Vagina (tissue), 2 donors: ENCODE results near the gene KRTAP10-10. TPM values are rescaled to one million over a fixed set of nuclear protein-coding genes. Genes with fewer than 3 reads are reported as not detected.
"Not testable (repeated sequence)": the region's sequence is repeated elsewhere in the genome, so short reads cannot be mapped to it uniquely, and the experiment has no call there.

Experiments
- DNase-seq, 2 donors: peaks; one replicate each; pipeline ENCODE4 v3.0.0-alpha.2; 2017; ENCODE audit errors: extremely low spot score in 2 of 2
- H3K27ac ChIP-seq: fragments of 200-600 bp; sonication (generic); one replicate; pipeline ENCODE4 v1.5.1; 2019
- H3K27me3 ChIP-seq: fragments of 200-600 bp; sonication (generic); one replicate; pipeline ENCODE4 v1.5.1; 2019
- H3K36me3 ChIP-seq, 2 donors: fragments of 200-600 bp; sonication (generic); one replicate each; pipeline ENCODE4 v1.5.1; 2017 to 2019
- H3K4me1 ChIP-seq: fragments of 200-600 bp; sonication (generic); one replicate; pipeline ENCODE4 v1.5.1; 2019
- H3K4me3 ChIP-seq, 2 donors: fragments of 200-600 bp; sonication (generic); 1 replicate in 1 of 2; 2 replicates in 1 of 2; pipeline ENCODE4 v1.5.1; 2016 to 2019
- H3K9me3 ChIP-seq: fragments of 200-600 bp; sonication (generic); one replicate; pipeline ENCODE4 v1.5.1; 2019
- CTCF ChIP-seq, 3 experiments: fragments of 450-650 bp in 2 of 3; fragments of 200-600 bp in 1 of 3; sonication (generic) in 1 of 3; IDR thresholded peaks; one replicate each; pipeline ENCODE4 v1.5.1; 2017 to 2019; ENCODE audit warnings: antibody characterized with exemption in 3 of 3, mild to moderate bottlenecking in 2 of 3, moderate library complexity in 2 of 3
- POLR2A ChIP-seq, 2 donors: fragments of 450-650 bp; IDR thresholded peaks; one replicate each; pipeline ENCODE4 v1.6.1; 2017; ENCODE audit warnings: antibody characterized with exemption in 2 of 2, mild to moderate bottlenecking in 2 of 2, moderate library complexity in 2 of 2
- POLR2AphosphoS5 ChIP-seq, 2 donors: sonication (generic); formaldehyde crosslinking; IDR thresholded peaks; one replicate each; pipeline ENCODE4 v1.9.0; 2017; ENCODE audit warnings: antibody characterized with exemption in 2 of 2, mild to moderate bottlenecking in 2 of 2, low read depth in 1 of 2; ENCODE audit not compliant: insufficient read depth in 1 of 2
- intact Hi-C: fragments of 100-400 bp; cut with DNase I; formaldehyde crosslinking; loops from one replicate; pipeline ENCODE4 v1.15.1; 2023
- total RNA-seq: library from RNA; depleted of rRNA; stranded (reverse); fragments of >200 nt; gene quantifications from one replicate; pipeline ENCODE4 v1.2.3, GENCODE V29; 2016

KRTAP10-10 gene
- total RNA-seq, 1 donor from 2014 or later, result not detected

DNA sequence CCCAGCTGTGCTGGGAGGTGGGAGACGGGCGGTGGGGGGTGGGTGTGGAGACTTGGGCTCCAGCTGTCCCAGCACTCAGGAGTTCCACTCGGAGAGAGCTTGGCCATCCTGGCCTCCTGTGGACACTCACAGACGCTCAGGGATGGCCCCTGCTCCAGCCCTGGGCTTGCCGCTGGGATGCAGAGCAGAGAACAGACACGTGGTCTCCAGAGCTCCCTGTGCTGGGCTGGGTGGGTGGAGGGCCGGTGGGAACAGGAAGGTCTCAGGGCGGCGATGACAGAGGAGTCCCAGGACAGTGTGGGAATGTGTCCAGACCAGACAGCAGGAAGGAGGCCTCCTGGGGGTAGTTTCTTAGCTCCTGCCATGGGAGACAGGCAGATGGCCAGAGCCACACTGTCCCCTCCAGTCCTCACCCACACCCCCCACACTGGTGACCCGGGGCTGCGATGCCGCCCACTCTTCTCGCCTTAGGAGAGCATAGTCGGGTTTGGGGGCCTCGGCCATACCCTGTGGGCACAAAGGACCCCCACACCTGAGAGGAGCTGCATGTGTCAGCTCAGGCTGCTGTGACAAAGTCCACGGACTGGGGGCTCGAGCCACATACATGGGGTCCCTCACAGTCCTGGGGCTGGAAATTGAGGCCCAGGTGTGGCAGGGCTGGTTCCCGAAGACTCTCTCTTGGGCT, 8.3 kb upstream of the KRTAP10-10 start:
- TF ChIP-seq CTCF (IDR thresholded peaks at IDR 0.05) (no peak), POLR2AphosphoS5 (IDR thresholded peaks at IDR 0.05; ENCODE audit: insufficient read depth in 1 of 2, low read depth in 1 of 2) (no peak), POLR2A (IDR thresholded peaks at IDR 0.05) (no peak)
- Histone ChIP-seq H3K36me3 (no peaks in the 10 kb centered on the region), H3K9me3 (peaks cover 4% of the 10 kb centered on the region), H3K27me3 (no peaks in the 10 kb centered on the region), H3K27ac (no peak overlapping the region), H3K4me1 (no peaks in the 10 kb centered on the region), H3K4me3 (no peak overlapping the region)
- intact Hi-C loops, result no loop called here
- no peak for DNase-seq

DNA sequence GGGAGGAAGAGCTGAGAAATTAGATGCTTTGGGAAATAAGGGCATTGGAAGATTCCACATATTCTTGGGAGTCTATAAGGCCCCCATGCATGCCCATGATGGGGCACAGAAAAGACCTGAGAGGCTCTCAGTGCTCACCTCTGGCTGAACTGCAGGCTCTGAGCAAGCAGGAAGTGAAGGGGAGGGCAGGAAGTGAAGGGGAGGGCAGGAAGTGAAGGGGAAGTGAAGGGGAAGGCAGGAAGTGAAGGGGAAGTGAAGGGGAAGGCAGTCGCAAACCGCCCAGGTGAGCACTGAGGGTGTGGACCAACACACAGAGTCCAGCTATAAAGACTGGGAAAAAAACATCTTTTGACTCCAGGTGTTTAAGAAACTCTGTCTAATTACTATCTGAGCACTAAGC, 6.7 kb upstream of the KRTAP10-10 start:
- no peak for TF ChIP-seq POLR2AphosphoS5 (IDR thresholded peaks at IDR 0.05; ENCODE audit: insufficient read depth in 1 of 2, low read depth in 1 of 2)
- Histone ChIP-seq H3K9me3 (no peaks in the 10 kb centered on the region), H3K4me1 (no peaks in the 10 kb centered on the region)

GRCh38 chr21:44632067-44632466, 5.1 kb upstream of the KRTAP10-10 start:
- TF ChIP-seq CTCF (IDR thresholded peaks at IDR 0.05), result no peak
- TF ChIP-seq POLR2AphosphoS5 (IDR thresholded peaks at IDR 0.05; ENCODE audit: insufficient read depth in 1 of 2, low read depth in 1 of 2), result no peak
- TF ChIP-seq POLR2A (IDR thresholded peaks at IDR 0.05), result no peak
- Histone ChIP-seq H3K27me3 (no peaks in the 10 kb centered on the region), H3K9me3 (no peaks in the 10 kb centered on the region), H3K4me3 (no peak overlapping the region), H3K4me1 (no peaks in the 10 kb centered on the region), H3K27ac (no peak overlapping the region), H3K36me3 (no peaks in the 10 kb centered on the region)
- intact Hi-C loops, result no loop called here
- DNase-seq, result no peak

More for the DNA sequence above, 6.7 kb upstream of the KRTAP10-10 start:
- H3K27me3 ChIP-seq, result no peaks in the 10 kb centered on the region
- no peak for DNase-seq
- no peak overlapping the region for H3K27ac ChIP-seq
- no peak overlapping the region for H3K4me3 ChIP-seq
- H3K36me3 ChIP-seq, result no peaks in the 10 kb centered on the region
- intact Hi-C loops, result no loop called here

- H3K4me1 ChIP-seq, result no peaks in the 10 kb centered on the region
- no peak overlapping the region for H3K27ac ChIP-seq
- H3K36me3 ChIP-seq, result no peaks in the 10 kb centered on the region
- intact Hi-C loops, result no loop called here
- peak; percentile 71 to 79 for DNase-seq
- H3K4me3 ChIP-seq, result no peak overlapping the region
- no peaks in the 10 kb centered on the region for H3K27me3 ChIP-seq
- TF ChIP-seq CTCF (IDR thresholded peaks at IDR 0.05) (no peak), POLR2AphosphoS5 (IDR thresholded peaks at IDR 0.05; ENCODE audit: insufficient read depth in 1 of 2, low read depth in 1 of 2) (no peak), POLR2A (IDR thresholded peaks at IDR 0.05) (no peak)
- H3K9me3 ChIP-seq, result no peaks in the 10 kb centered on the region
Observed at GRCh38 chr21:44636209-44637017, 743 bp upstream of the KRTAP10-10 start.

- H3K27ac ChIP-seq, H3K4me3 ChIP-seq, intact Hi-C loops, H3K27me3 ChIP-seq, H3K36me3 ChIP-seq, H3K9me3 ChIP-seq, H3K4me1 ChIP-seq: not testable (repeated sequence)
- DNase-seq, result peak in 1 of 2 donors; percentile 42
Observed at GRCh38 chr21:44637851-44638348, 744 bp downstream of the KRTAP10-10 start.

- DNase-seq, result peak in 1 of 2 donors; percentile 70
- H3K27me3 ChIP-seq, H3K9me3 ChIP-seq, intact Hi-C loops, H3K27ac ChIP-seq, H3K4me1 ChIP-seq, H3K4me3 ChIP-seq, H3K36me3 ChIP-seq: not testable (repeated sequence)
Observed at GRCh38 chr21:44638506-44639330, 1.6 kb downstream of the KRTAP10-10 start.
